ENCODE measurements around the gene MED15. TPM values are rescaled to one million over a fixed set of nuclear protein-coding genes. Genes with fewer than 3 reads are reported as not detected.
A peak's percentile ranks its signal among the peaks of the same experiment; 100 is the strongest.

Gene MED15
- total and polyA plus RNA-seq, 2 experiments from 2014 or later = 29.2 to 43.5 TPM

DNA sequence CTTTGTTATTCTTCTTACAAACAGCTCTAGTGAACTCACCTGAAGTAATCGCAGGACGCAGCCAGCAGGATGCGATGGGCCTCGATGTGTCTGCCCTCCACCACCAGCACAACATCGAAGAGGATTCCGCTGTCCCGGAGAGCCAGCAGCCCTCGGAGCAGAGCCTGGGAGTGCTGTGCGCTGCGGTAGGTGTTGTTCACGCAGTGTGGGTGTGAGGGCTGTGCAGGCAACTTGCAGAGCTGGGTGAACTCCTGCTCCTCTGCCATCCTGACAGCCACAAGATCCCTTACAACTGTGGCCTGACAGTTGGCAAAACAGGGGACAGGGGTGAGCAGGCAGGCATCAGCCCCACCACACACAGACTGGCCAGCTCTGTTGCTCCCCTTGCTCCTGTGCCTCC, 18.5 kb upstream of the MED15 start:
- no peaks in the 10 kb centered on the region for H3K36me3 ChIP-seq (ENCODE audit: insufficient read depth)
- peaks cover 6% of the 10 kb centered on the region for H3K4me1 Mint-ChIP-seq
- DNase-seq (ENCODE audit: low spot score) = peak; percentile 64

More for the DNA sequence above, 18.5 kb upstream of the MED15 start:
- Mint-ChIP-seq H3K36me3 (ENCODE audit: low read depth) (no peaks in the 10 kb centered on the region), H3K27ac (no peak overlapping the region), H3K4me3 (no peak overlapping the region), H3K27me3 (ENCODE audit: insufficient read depth, low read depth, poor library complexity) (peaks cover 19% of the 10 kb centered on the region), H3K9me3 (no peaks in the 10 kb centered on the region)
- H3K9me2 ChIP-seq (ENCODE audit: insufficient read depth) = no peaks in the 10 kb centered on the region
- H3F3A ChIP-seq (replicated peaks; ENCODE audit: low read depth) = no peaks in the 10 kb centered on the region
- no peak overlapping the region; the same call in 1 of the 2 replicates for H3K4me2 ChIP-seq
- H3K27me3 ChIP-seq (ENCODE audit: insufficient read depth) = peaks cover 11% of the 10 kb centered on the region
- H4K20me1 ChIP-seq (replicated peaks; ENCODE audit: insufficient read depth) = peaks cover 3% of the 10 kb centered on the region; the same call in 1 of the 2 replicates
- 0 out of 2 replicates have a peak, but pooled peaks cover 7% of the 10 kb centered on the region for H3K79me2 ChIP-seq (replicated peaks; ENCODE audit: insufficient read depth)
- no peak overlapping the region for H3K4me3 ChIP-seq
- H2AFZ ChIP-seq = no peak overlapping the region
- no peaks in the 10 kb centered on the region for H3K4me1 ChIP-seq (ENCODE audit: insufficient read depth)
- TF ChIP-seq, protein P1, sequence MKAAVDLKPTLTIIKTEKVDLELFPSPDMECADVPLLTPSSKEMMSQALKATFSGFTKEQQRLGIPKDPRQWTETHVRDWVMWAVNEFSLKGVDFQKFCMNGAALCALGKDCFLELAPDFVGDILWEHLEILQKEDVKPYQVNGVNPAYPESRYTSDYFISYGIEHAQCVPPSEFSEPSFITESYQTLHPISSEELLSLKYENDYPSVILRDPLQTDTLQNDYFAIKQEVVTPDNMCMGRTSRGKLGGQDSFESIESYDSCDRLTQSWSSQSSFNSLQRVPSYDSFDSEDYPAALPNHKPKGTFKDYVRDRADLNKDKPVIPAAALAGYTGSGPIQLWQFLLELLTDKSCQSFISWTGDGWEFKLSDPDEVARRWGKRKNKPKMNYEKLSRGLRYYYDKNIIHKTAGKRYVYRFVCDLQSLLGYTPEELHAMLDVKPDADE (IDR thresholded peaks at IDR 0.05) = no peak
- no peak for TF ChIP-seq POLR2AphosphoS5 (IDR thresholded peaks at IDR 0.05; ENCODE audit: low read depth)
- no peak for TF ChIP-seq EZH2phosphoT487 (IDR thresholded peaks at IDR 0.05; ENCODE audit: unreplicated experiment)
- TF ChIP-seq CREB1 (CRISPR knock-in tag; IDR thresholded peaks at IDR 0.05; ENCODE audit: low read depth) = no peak
- TF ChIP-seq NANOG (IDR thresholded peaks at IDR 0.05; ENCODE audit: borderline replicate concordance) = no peak
- no peak for TF ChIP-seq ZNF331 (CRISPR knock-in tag; IDR thresholded peaks at IDR 0.05; ENCODE audit: low read depth)
- TF ChIP-seq, protein P2, sequence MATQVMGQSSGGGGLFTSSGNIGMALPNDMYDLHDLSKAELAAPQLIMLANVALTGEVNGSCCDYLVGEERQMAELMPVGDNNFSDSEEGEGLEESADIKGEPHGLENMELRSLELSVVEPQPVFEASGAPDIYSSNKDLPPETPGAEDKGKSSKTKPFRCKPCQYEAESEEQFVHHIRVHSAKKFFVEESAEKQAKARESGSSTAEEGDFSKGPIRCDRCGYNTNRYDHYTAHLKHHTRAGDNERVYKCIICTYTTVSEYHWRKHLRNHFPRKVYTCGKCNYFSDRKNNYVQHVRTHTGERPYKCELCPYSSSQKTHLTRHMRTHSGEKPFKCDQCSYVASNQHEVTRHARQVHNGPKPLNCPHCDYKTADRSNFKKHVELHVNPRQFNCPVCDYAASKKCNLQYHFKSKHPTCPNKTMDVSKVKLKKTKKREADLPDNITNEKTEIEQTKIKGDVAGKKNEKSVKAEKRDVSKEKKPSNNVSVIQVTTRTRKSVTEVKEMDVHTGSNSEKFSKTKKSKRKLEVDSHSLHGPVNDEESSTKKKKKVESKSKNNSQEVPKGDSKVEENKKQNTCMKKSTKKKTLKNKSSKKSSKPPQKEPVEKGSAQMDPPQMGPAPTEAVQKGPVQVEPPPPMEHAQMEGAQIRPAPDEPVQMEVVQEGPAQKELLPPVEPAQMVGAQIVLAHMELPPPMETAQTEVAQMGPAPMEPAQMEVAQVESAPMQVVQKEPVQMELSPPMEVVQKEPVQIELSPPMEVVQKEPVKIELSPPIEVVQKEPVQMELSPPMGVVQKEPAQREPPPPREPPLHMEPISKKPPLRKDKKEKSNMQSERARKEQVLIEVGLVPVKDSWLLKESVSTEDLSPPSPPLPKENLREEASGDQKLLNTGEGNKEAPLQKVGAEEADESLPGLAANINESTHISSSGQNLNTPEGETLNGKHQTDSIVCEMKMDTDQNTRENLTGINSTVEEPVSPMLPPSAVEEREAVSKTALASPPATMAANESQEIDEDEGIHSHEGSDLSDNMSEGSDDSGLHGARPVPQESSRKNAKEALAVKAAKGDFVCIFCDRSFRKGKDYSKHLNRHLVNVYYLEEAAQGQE (IDR thresholded peaks at IDR 0.05; ENCODE audit: unreplicated experiment) = no peak
- TF ChIP-seq, protein P3, sequence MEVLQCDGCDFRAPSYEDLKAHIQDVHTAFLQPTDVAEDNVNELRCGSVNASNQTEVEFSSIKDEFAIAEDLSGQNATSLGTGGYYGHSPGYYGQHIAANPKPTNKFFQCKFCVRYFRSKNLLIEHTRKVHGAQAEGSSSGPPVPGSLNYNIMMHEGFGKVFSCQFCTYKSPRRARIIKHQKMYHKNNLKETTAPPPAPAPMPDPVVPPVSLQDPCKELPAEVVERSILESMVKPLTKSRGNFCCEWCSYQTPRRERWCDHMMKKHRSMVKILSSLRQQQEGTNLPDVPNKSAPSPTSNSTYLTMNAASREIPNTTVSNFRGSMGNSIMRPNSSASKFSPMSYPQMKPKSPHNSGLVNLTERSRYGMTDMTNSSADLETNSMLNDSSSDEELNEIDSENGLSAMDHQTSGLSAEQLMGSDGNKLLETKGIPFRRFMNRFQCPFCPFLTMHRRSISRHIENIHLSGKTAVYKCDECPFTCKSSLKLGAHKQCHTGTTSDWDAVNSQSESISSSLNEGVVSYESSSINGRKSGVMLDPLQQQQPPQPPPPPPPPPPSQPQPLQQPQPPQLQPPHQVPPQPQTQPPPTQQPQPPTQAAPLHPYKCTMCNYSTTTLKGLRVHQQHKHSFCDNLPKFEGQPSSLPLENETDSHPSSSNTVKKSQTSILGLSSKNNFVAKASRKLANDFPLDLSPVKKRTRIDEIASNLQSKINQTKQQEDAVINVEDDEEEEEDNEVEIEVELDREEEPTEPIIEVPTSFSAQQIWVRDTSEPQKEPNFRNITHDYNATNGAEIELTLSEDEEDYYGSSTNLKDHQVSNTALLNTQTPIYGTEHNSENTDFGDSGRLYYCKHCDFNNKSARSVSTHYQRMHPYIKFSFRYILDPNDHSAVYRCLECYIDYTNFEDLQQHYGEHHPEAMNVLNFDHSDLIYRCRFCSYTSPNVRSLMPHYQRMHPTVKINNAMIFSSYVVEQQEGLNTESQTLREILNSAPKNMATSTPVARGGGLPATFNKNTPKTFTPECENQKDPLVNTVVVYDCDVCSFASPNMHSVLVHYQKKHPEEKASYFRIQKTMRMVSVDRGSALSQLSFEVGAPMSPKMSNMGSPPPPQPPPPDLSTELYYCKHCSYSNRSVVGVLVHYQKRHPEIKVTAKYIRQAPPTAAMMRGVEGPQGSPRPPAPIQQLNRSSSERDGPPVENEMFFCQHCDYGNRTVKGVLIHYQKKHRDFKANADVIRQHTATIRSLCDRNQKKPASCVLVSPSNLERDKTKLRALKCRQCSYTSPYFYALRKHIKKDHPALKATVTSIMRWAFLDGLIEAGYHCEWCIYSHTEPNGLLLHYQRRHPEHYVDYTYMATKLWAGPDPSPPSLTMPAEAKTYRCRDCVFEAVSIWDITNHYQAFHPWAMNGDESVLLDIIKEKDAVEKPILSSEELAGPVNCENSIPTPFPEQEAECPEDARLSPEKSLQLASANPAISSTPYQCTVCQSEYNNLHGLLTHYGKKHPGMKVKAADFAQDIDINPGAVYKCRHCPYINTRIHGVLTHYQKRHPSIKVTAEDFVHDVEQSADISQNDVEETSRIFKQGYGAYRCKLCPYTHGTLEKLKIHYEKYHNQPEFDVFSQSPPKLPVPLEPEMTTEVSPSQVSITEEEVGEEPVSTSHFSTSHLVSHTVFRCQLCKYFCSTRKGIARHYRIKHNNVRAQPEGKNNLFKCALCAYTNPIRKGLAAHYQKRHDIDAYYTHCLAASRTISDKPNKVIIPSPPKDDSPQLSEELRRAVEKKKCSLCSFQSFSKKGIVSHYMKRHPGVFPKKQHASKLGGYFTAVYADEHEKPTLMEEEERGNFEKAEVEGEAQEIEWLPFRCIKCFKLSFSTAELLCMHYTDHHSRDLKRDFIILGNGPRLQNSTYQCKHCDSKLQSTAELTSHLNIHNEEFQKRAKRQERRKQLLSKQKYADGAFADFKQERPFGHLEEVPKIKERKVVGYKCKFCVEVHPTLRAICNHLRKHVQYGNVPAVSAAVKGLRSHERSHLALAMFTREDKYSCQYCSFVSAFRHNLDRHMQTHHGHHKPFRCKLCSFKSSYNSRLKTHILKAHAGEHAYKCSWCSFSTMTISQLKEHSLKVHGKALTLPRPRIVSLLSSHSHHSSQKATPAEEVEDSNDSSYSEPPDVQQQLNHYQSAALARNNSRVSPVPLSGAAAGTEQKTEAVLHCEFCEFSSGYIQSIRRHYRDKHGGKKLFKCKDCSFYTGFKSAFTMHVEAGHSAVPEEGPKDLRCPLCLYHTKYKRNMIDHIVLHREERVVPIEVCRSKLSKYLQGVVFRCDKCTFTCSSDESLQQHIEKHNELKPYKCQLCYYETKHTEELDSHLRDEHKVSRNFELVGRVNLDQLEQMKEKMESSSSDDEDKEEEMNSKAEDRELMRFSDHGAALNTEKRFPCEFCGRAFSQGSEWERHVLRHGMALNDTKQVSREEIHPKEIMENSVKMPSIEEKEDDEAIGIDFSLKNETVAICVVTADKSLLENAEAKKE (CRISPR knock-in tag; IDR thresholded peaks at IDR 0.05) = no peak
- TF ChIP-seq STAT1 (IDR thresholded peaks at IDR 0.05; ENCODE audit: unreplicated experiment) = no peak
- TF ChIP-seq, protein P4, sequence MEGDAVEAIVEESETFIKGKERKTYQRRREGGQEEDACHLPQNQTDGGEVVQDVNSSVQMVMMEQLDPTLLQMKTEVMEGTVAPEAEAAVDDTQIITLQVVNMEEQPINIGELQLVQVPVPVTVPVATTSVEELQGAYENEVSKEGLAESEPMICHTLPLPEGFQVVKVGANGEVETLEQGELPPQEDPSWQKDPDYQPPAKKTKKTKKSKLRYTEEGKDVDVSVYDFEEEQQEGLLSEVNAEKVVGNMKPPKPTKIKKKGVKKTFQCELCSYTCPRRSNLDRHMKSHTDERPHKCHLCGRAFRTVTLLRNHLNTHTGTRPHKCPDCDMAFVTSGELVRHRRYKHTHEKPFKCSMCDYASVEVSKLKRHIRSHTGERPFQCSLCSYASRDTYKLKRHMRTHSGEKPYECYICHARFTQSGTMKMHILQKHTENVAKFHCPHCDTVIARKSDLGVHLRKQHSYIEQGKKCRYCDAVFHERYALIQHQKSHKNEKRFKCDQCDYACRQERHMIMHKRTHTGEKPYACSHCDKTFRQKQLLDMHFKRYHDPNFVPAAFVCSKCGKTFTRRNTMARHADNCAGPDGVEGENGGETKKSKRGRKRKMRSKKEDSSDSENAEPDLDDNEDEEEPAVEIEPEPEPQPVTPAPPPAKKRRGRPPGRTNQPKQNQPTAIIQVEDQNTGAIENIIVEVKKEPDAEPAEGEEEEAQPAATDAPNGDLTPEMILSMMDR (conservative IDR thresholded peaks at IDR 0.05; ENCODE audit: low read depth in 2 of 2) = no peak
- TF ChIP-seq EZH2 (IDR thresholded peaks at IDR 0.05; ENCODE audit: low read depth, unreplicated experiment) = no peak
- TF ChIP-seq ZNF114 (CRISPR knock-in tag; IDR thresholded peaks at IDR 0.05) = no peak
- TF ChIP-seq JUNB (IDR thresholded peaks at IDR 0.05; ENCODE audit: unreplicated experiment) = no peak
- ATAC-seq = peak; percentile 92
- 0 out of 2 replicates have a peak overlapping the region, but pooled peaks have one; percentile 55 for H3K27ac ChIP-seq (ENCODE audit: low read depth)
